Activated CD4-positive, alpha-beta T cell treated with anti-CD3 and anti-CD28 coated beads, Interleukin-2, Interleukin-4, amounts not matched to agents 100 ng/mL and 50 ng/mL, durations not matched to agents 16 hours and 8 hours (primary cell): ENCODE data around the gene PPFIBP2.
"Not testable (repeated sequence)": the region's sequence is repeated elsewhere in the genome, so short reads cannot be mapped to it uniquely, and the experiment has no call there.

ENCODE experiments used
- DNase-seq: peaks from one replicate; pipeline ENCODE4 v3.0.0-alpha.2; 2020; ENCODE audit warnings: low spot score

PPFIBP2 gene

DNA sequence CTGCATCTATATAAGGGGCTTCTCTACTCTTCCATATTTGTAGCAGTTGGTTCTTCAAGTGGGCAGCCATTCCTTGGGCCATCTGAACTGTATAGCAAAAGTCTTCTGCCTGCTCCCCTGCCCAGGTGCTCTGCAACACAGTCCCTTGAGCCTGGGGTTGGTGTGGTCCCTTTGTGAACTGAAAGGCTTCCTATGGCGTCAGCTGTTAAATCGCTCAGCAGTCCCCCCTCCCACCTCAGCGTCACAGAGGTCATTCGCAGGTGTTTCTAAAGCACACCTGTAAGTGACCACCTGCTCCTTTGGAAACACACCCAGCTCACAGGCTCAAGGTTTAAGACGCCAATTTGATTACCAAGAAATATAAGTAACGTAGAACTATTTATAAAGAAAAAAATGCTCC is 122.6 kb downstream of the PPFIBP2 start:
- DNase-seq: no peak

- DNase-seq: no peak
These were observed 123.8 kb downstream of the PPFIBP2 start for GRCh38 chr11:7637447-7638157.

DNA sequence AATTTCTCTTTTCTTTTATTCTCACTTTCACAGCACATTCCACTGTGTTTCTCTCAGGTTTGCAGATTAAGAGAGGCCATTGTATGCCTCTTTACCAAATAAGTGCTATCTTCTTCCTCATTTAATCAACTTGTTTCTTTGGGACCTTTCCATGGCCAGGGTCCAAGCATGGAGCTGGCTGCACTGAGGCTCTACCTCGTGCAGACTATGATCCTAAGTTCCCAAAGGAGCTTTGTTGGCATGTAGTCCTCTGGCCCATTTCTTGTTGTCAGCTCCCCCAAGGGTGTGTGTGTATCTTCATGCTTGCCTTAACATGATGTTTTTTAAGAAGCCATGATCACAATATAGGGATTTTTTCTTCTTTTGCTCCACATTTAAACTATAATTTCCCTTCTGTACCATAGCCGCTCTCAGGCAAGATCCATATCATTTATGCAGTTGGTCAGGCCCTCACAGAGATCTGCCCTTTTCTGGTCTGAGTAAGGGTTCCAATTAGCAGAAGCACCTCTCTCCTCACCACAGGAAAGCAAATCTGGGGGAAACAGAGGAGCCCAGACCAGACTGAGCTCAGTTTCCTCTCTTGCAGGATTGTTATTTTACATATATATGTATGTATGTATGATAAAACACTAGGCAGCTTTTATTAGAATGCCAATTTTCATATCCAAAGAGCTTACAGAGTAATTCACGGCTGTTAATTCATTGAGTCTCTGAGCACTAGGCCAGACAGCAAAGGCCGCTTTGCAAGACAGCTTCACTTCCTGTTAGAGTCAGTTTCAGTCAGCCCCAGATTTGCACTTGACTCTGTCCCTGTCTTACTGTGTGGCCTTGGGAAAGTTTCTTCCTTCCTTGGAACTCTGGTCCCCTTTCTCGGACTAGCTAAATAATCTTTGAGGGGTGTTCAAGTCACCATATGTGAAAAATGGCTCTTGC is 125.2 kb downstream of the PPFIBP2 start:
- DNase-seq: no peak

DNA sequence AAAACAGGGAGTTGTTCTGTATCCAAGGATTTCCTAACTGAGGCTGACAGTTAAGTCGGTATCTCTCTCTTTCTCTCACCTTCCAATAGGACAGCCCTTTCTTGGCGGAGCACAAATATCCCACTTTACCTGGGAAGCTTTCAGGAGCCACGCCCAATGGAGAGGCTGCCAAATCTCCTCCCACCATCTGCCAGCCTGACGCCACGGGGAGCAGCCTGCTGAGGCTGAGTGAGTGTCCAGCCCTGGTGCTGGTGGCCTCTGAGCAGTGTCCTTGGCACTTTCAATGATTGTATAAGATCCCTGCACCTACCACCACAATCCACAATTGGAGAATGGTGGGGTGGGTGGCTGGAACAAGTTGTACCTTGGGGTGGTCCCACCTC is 125.8 kb downstream of the PPFIBP2 start:
- DNase-seq: no peak

DNA sequence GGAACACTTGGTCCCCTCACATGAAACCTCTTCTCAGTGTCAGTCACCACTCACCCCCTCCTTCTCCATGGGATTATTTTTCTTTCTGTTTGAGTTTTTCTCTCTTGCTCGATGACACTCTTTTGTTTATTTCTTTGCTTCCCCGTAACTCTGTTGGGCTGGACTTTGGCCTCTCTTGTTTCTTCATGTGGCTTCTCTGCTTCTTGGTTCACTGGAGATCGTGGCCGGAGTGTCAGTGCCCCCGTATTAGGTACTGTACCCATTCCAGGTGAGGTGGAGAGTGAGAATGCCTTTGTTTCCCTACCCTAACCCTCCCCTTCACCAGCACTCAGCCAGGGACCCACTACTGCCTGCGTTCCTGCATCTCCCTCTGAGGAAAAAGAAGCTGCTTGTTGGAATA is 127.0 kb downstream of the PPFIBP2 start:
- DNase-seq: no peak

DNA sequence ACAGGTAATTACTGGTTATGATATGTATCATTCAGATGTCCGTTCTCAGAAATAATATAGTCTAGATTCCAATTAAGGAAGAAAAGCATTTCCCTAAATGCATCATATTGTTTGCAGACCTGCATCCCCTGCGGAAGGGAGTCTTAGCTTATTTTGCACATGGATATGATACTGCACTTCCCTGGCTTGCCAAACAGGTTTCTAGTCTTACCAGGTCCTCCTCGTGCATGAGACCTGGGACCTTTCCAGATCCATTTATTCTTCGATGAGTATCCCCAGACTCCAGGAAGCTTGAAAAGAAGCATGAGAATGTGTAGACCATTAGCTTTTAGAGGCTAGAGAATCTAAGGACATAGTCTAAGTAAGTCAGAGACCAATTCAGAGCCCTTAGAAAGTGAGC is 128.9 kb downstream of the PPFIBP2 start:
- DNase-seq: no peak

DNA sequence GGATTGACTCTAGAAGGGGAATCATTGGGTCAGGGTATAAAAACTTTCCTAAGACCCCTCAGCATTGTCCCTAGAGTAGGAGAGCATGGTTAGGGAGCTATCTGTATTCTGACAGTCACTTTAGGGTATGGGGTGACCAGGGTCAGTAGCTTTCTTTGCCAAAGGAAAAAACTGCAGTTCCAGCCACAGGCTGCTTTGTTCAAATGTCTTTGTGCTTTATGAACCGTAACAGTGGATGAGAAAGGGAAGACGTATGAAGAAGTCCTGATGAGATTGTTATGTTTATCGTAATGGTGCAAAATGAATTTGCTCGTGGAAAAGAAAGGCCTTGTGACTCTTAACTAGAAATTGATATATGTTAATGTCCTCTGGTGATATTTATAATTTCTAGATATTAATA is 129.5 kb downstream of the PPFIBP2 start:
- no peak for DNase-seq

DNA sequence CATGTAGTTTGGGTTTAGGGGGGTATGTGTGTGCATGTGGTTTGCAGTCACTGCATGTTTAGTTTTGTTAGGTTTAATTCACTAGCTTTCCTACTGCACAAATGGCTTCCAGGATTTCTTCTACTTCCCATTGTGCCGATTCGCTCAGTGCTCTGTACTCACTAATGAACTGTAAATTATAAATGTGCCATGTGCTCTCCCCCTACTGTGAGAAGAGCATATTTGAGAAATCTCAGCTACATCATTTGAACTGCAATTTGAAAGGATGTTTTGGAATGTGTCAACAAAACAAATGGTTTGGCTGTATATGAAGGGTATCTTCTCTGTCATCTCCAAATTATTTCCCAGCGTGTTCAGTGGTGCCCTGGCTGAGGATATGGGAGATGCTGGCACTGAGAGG is 131.4 kb downstream of the PPFIBP2 start:
- DNase-seq: no peak

- no peak for DNase-seq
These were observed 133.1 kb downstream of the PPFIBP2 start for GRCh38 chr11:7646866-7647265.

DNA sequence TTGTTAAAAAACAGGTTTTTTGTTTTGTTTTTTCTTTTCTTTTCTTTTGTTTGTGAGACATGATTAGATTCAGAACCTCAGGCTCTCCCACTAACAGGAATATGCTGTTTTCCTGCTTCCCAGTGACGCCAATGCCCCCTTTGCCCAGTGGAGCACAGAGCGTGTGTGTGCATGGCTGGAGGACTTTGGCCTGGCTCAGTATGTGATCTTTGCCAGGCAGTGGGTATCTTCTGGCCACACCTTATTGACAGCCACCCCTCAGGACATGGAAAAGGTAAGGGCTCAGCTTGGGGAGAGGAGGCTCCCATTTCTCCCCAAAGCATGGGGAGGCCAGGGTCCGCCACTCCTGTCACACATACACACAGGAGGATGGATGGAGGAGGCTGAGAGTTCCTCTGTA is 134.5 kb downstream of the PPFIBP2 start:
- no peak for DNase-seq

- DNase-seq: no peak
These were observed 137.3 kb downstream of the PPFIBP2 start for GRCh38 chr11:7651140-7651551.

DNA sequence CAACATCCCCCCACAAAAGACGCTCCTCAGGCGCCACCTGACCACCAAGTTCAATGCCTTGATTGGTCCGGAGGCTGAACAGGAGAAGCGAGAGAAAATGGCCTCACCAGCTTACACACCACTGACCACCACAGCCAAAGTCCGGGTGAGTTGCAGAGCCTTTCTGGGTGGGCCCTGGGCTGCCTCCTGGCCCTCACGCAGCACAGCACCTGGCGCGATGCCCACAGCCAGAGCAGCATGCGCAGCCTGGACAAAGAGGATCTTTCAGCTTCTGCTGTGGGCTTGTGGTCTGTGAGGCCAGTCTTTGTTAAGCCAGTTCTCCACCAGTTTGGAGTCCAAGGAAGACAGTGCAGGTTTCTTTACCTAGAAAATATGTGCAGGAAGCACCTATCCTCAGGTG is 137.9 kb downstream of the PPFIBP2 start:
- DNase-seq: no peak

DNA sequence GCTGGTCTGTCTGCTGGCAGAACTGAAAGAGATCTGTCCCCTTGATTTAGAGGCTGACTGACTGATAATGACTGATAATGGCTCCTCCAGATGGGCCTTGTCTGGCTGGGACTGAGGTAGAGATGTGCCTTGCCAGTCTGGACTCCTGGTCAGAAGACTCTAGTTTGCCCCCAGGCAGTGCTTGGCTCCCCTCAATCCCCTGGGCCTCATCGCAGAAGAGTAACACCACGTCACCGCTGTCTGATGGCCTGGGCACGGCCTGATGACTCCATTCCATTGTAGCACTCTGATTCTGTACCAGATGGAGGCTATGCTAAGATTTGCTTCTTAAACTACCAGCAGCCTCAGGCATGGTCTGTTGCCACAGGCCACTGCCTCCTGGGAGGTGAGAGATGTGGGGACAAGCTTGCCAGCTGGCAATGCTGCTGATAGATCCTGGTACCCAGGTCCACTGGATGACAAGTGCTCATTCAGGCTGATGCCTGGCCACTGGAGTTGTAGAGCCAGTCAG is 140.5 kb downstream of the PPFIBP2 start:
- DNase-seq: no peak

- no peak for DNase-seq
These were observed 141.7 kb downstream of the PPFIBP2 start for GRCh38 chr11:7655253-7656217.

DNA sequence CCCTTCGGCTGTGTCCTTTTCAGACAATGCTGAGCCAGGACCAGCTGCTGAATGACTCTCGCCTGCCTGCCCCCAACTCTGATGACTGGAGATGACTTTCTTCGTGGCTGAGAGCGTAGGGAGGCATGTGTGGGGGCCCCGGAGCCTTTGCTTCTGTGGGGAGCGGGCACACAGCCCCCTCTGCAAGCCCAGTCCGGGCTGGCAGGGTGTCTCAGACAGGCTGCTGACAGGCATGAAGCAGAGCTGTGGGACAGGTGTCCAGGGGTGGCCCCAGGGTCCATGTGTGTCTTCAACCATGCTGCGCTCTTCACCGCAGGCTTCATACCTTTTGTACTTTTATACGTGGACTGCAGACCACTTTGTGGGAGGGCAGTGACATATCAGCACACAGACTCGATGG is 142.9 kb downstream of the PPFIBP2 start:
- DNase-seq: no peak

DNA sequence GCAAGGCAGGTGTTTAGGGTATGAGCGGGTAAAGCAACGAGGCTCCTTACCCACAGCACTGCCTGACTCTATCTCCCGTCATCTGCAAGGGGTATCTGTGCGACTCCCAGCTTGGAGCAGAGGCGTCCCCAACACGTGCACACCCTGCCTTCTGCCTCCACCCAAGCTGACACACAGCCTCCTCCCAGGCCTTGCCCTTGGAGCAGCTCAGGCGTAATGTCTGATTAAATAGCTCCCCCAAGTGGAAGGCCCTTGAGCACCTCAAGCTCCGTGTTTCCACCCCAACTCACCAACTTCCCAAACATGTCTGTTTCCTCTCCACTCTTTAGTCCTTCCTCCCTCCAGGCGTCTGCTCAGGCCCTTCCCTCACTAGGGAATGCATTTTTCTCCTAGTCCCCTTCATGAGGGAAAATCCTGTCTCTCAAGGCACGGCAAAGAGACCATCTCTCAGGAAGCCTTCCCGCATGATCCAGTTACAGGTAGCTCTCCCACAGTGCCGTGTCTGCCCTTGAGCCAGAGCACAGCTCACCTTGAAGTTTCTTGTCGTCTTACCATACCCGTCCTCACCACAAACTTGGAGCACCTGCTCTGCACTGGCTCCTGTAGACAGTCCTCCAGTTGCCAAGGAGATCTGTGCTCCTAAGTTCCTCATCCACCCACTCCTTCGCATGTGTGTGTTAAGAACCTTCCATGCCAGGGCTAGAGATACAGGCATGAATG is 143.7 kb downstream of the PPFIBP2 start:
- peak; percentile 39 for DNase-seq

DNA sequence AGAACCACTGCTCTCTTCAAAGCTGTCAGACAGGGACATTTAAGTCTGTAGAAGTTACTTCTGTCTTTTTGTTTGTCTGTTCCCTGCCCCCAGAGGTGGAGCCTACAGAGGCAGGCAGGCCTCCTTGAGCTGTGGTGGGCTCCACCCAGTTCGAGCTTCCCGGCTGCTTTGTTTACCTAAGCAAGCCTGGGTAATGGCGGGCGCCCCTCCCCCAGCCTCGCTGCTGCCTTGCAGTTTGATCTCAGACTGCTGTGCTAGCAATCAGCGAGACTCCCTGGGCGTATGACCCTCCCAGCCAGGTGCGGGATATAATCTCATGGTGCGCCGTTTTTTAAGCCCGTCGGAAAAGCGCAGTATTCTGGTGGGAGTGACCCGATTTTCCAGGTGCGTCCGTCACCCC is 149.7 kb downstream of the PPFIBP2 start:
- DNase-seq: not testable (repeated sequence)

DNA sequence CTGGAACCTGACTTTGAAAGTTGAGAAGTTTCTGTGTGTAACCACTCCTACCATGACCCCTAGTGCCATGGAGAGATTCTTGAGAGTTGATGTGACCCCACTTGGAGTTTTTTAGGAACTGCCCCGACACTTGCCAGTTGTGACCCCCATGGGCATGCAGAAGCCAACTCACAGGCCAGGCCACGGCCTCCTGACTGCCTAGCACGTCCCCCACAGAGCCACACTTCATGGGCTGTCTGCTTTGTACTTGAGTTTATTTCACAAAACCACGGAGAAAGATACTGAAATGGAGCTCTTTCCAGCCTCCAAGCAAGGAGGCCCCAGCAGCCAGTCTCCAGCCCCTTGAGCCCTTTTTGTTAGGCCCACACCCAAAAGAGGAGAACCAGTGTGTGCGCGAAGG is 151.1 kb downstream of the PPFIBP2 start:
- no peak for DNase-seq

GRCh38 chr11:7665473-7666291 is 151.9 kb downstream of the PPFIBP2 start:
- DNase-seq: peak; percentile 81

- DNase-seq: no peak
These were observed 152.6 kb downstream of the PPFIBP2 start for GRCh38 chr11:7666292-7666866.
